A673 (cell line): ENCODE results near the gene TMEM229A.

Experiments
- CTCF ChIP-seq: fragments of 300-800, 200-600 bp; sonication (generic); conservative IDR thresholded peaks from 2 replicates; pipeline ENCODE4 v1.5.1; 2017; ENCODE audit warnings: low read depth, mild to moderate bottlenecking, antibody characterized with exemption, low read length, moderate library complexity, mixed read lengths
- EZH2 ChIP-seq: fragments of 200-600 bp; sonication (generic); IDR thresholded peaks from 2 replicates; pipeline ENCODE4 v1.6.1; 2017; ENCODE audit warnings: borderline replicate concordance, low read depth, mild to moderate bottlenecking, mixed read lengths, antibody characterized with exemption, low read length; ENCODE audit not compliant: poor library complexity, severe bottlenecking

- no peak for TF ChIP-seq CTCF
- no peak for TF ChIP-seq EZH2
Measured at GRCh38 chr7:124071843-124072242, 39.0 kb upstream of the TMEM229A start.
